HepG2 (cell line): ENCODE data around the gene GHSR. TPM values are rescaled to one million over a fixed set of nuclear protein-coding genes. Genes with fewer than 3 reads are reported as not detected.

Experiments used
- ATAC-seq: fragments of 200-7000 bp; cut with Tn5 transposase; 3 replicates; pipeline ENCODE4 v1.9.1; 2020; ENCODE audit warnings: mild to moderate bottlenecking, moderate library complexity
- BruUV-seq: library from RNA; stranded (reverse); fragments of 400-500 nt; replicated peaks from 2 replicates; lab custom pipeline; 2021; lab: Mats Ljungman, UMichigan
- CTCF ChIA-PET: fragments of 300-600 bp; formaldehyde crosslinking; extraction: SDS; loops from one replicate; lab custom pipeline; 2021; ENCODE audit warnings: low total read pairs, inconsistent platforms, low intra/inter-chr PET ratio; lab: Yijun Ruan, JAX
- POLR2A ChIA-PET: fragments of 350-600 bp; sonication (Branson Sonifier 250); formaldehyde crosslinking; loops from one replicate; lab custom pipeline; 2020; ENCODE audit warnings: antibody characterized with exemption, inconsistent platforms; lab: Yijun Ruan, JAX
- DNase-seq: peaks from one replicate; pipeline ENCODE4 v3.0.0-alpha.2; 2015; ENCODE audit warnings: low spot score
- FAIRE-seq: peaks from 3 replicates; lab custom pipeline; 2011; peaks lifted over from hg19 to GRCh38; lab: Jason Lieb, UNC
- H2AFZ ChIP-seq: one replicate; pipeline ENCODE4 v1.6.1; 2011; ENCODE audit warnings: low read length, inconsistent platforms
- H3K27ac ChIP-seq: fragments of 300-600 bp; 3 replicates; pipeline ENCODE4 v1.8.0; 2011; ENCODE audit warnings: mixed run types, mild to moderate bottlenecking, mixed read lengths, low read length, inconsistent platforms; ENCODE audit not compliant: insufficient read depth; ENCODE audit errors: extremely low read length
- H3K27me3 ChIP-seq, 2 experiments: fragments of 200-600 bp in 1 of 2; 2 replicates in 1 of 2; 3 replicates in 1 of 2; pipeline versions ENCODE4 v1.6.0 to v1.8.0; 2011; ENCODE audit warnings: low read length in 2 of 2, mild to moderate bottlenecking in 2 of 2, moderate library complexity in 2 of 2, inconsistent platforms in 1 of 2; ENCODE audit not compliant: insufficient read depth in 2 of 2, control insufficient read depth in 1 of 2
- H3K36me3 ChIP-seq, 2 experiments: fragments of 200-600 bp in 1 of 2; replicated peaks in 1 of 2; 2 replicates in 1 of 2; 3 replicates in 1 of 2; pipeline versions ENCODE4 v1.5.1 to v1.8.0; 2011; ENCODE audit warnings: low read length in 2 of 2, inconsistent platforms in 1 of 2; ENCODE audit not compliant: insufficient read depth in 2 of 2, control insufficient read depth in 1 of 2
- H3K4me1 ChIP-seq: 2 replicates; pipeline ENCODE4 v1.5.1; 2012; ENCODE audit warnings: low read length, inconsistent platforms; ENCODE audit not compliant: insufficient read depth
- H3K4me2 ChIP-seq: 2 replicates; pipeline ENCODE4 v1.6.0; 2011; ENCODE audit warnings: low read depth, low read length, inconsistent platforms
- H3K4me3 ChIP-seq, 3 experiments: fragments of 200-600 bp in 1 of 3; sonication (generic), shearing (Covaris generic) in 1 of 3; replicated peaks in 1 of 3; 2 replicates each; pipeline ENCODE4 v1.5.1; 2011 to 2016; ENCODE audit warnings: low read length in 3 of 3, inconsistent platforms in 2 of 3, low read depth in 2 of 3, mild to moderate bottlenecking in 2 of 3, control low read depth in 1 of 3, mixed read lengths in 1 of 3; ENCODE audit not compliant: insufficient read depth in 1 of 3
- H3K79me2 ChIP-seq: one replicate; pipeline ENCODE4 v1.6.1; 2011; ENCODE audit warnings: low read length, inconsistent platforms; ENCODE audit not compliant: insufficient read depth
- H3K9ac ChIP-seq: 2 replicates; pipeline ENCODE4 v1.6.0; 2011; ENCODE audit warnings: mild to moderate bottlenecking, low read depth, low read length, inconsistent platforms; ENCODE audit not compliant: insufficient read depth
- H3K9me3 ChIP-seq: 2 replicates; pipeline ENCODE4 v1.5.1; 2012; ENCODE audit warnings: mild to moderate bottlenecking, low read length
- H4K20me1 ChIP-seq: 2 replicates; pipeline ENCODE4 v1.6.0; 2011; ENCODE audit warnings: inconsistent platforms, mild to moderate bottlenecking, low read length, moderate library complexity; ENCODE audit not compliant: insufficient read depth
- GTF2F1 ChIP-seq: fragments of 150-350 bp; IDR thresholded peaks from 2 replicates; pipeline ENCODE4 v1.6.1; 2014; ENCODE audit warnings: low read length
- NCOA2 ChIP-seq: sonication (generic); formaldehyde crosslinking; IDR thresholded peaks from 2 replicates; pipeline ENCODE4 v1.8.0; 2022; ENCODE audit warnings: inconsistent platforms
- TCF12 ChIP-seq, 2 experiments: fragments of 450-650 bp in 1 of 2; sonication (generic) in 1 of 2; formaldehyde crosslinking in 1 of 2; IDR thresholded peaks; 2 replicates each; pipeline versions ENCODE4 v1.6.1 to v1.8.0; 2017 to 2022; ENCODE audit warnings: antibody characterized with exemption in 1 of 2, mild to moderate bottlenecking in 1 of 2, missing genetic modification reagents in 1 of 2, moderate library complexity in 1 of 2
- TCF7 ChIP-seq: sonication (generic); IDR thresholded peaks from 2 replicates; pipeline ENCODE4 v1.6.1; 2016; ENCODE audit warnings: antibody characterized with exemption, low read depth
- WGBS: methylation state at CpG from one replicate; pipeline ENCODE4 v1.1.6; 2017; ENCODE audit warnings: low lambda C conversion rate; 5-methylcytosine and 5-hydroxymethylcytosine counted together
- in situ Hi-C: cut with HindIII; loops from 2 replicates; pipeline ENCODE4 v1.10.0; 2017; ENCODE audit warnings: low pct_unique_long_range_greater_than_20kb; ENCODE audit not compliant: extremely low pct_ligation_motif_present
- intact Hi-C: fragments of 100-400 bp; cut with micrococcal nuclease; formaldehyde crosslinking; loops from one replicate; pipeline ENCODE4 v1.10.0; 2022; ENCODE audit not compliant: unreplicated experiment
- polyA plus RNA-seq, 8 experiments: library from polyadenylated mRNA; depleted of rRNA in 3 of 8; stranded (reverse) in 7 of 8; unstranded in 1 of 8; fragments of >200 nt; fragmentation: Illumina TruSeq in 4 of 8; extraction: Trizol in 4 of 8; gene quantifications; 2 replicates each; pipeline versions ENCODE4 v1.2.1 to v1.2.3, GENCODE V29; 2011 to 2016; ENCODE audit warnings: low read depth in 4 of 8, missing spikeins in 1 of 8, mixed read lengths in 1 of 8; ENCODE audit not compliant: insufficient read depth in 1 of 8
- total RNA-seq, 5 experiments: library from RNA; depleted of rRNA; stranded (reverse); fragments of >200 nt; fragmentation: Illumina TruSeq; extraction: Trizol; gene quantifications; 2 replicates each; pipeline ENCODE4 v1.2.3, GENCODE V29; 2016; ENCODE audit warnings: low read depth in 1 of 5
- TF ChIP-seq, protein P1 (sequence below): sonication (generic); formaldehyde crosslinking; IDR thresholded peaks from 2 replicates; pipeline ENCODE4 v1.8.1; 2023; ENCODE audit warnings: mild to moderate bottlenecking, missing genetic modification reagents, borderline replicate concordance
- TF ChIP-seq, protein P2 (sequence below): sonication (generic); formaldehyde crosslinking; IDR thresholded peaks from 2 replicates; pipeline ENCODE4 v1.4.0; 2020; ENCODE audit warnings: missing genetic modification reagents
- TF ChIP-seq, protein P3 (sequence below): sonication (generic); formaldehyde crosslinking; IDR thresholded peaks from 2 replicates; pipeline ENCODE4 v1.8.0; 2022; ENCODE audit warnings: low read depth, missing genetic modification reagents

The GHSR gene
- total and polyA plus RNA-seq, 2 of the 13 experiments (the other 11 are each of a cell fraction or from before 2014, with no cell fraction given) = not detected

DNA sequence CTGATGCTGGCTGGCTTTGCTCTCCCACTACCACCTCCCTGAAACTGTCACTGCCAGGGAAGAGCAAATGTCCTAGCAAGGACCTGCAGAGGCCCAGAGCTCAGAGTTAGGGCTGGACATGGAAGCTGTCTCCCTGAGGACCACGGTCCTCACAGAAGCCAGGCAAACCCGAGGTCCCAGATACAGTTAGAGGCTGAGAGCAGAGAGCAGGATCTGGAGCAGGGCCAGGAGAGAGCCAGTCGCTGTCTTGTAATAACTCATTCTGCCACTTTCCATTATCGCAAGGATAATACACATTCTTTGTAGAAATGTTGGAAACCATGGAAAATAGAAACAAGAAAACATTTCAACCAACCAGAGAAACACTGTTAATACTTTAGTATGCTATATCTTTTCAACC lies 10.1 kb downstream of the GHSR start:
- ChIA-PET POLR2A (no interaction called here), CTCF (no interaction called here)
- Histone ChIP-seq H3K36me3 (no peaks in the 10 kb centered on the region), H3K4me2 (no peak overlapping the region), H3K79me2 (no peaks in the 10 kb centered on the region), H3K4me3 (no peak overlapping the region), H3K4me1 (no peaks in the 10 kb centered on the region), H3K9ac (no peak overlapping the region), H4K20me1 (no peaks in the 10 kb centered on the region), H3K27me3 (0 out of 5 replicates have a peak, but pooled peaks cover 0 to 5% of the 10 kb centered on the region in 2 experiments), H3K9me3 (0 out of 2 replicates have a peak, but pooled peaks cover 2% of the 10 kb centered on the region), H3K27ac (no peak overlapping the region), H2AFZ (no peak overlapping the region)
- no peak for FAIRE-seq
- DNase-seq = no peak
- TF ChIP-seq, protein P1, sequence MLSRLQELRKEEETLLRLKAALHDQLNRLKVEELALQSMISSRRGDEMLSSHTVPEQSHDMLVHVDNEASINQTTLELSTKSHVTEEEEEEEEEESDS (CRISPR knock-in tag) = no peak
- TF ChIP-seq NCOA2 (no peak), TCF7 (no peak), TCF12 (IDR thresholded peaks at IDR 0.05) (no peak), TCF12 (CRISPR knock-in tag; IDR thresholded peaks at IDR 0.05) (no peak), GTF2F1 (no peak)
- TF ChIP-seq, protein P2, sequence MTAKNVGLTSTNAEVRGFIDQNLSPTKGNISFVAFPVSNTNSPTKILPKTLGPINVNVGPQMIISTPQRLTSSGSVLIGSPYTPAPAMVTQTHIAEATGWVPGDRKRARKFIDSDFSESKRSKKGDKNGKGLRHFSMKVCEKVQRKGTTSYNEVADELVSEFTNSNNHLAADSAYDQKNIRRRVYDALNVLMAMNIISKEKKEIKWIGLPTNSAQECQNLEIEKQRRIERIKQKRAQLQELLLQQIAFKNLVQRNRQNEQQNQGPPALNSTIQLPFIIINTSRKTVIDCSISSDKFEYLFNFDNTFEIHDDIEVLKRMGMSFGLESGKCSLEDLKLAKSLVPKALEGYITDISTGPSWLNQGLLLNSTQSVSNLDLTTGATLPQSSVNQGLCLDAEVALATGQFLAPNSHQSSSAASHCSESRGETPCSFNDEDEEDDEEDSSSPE (CRISPR knock-in tag) = no peak
- TF ChIP-seq, protein P3, sequence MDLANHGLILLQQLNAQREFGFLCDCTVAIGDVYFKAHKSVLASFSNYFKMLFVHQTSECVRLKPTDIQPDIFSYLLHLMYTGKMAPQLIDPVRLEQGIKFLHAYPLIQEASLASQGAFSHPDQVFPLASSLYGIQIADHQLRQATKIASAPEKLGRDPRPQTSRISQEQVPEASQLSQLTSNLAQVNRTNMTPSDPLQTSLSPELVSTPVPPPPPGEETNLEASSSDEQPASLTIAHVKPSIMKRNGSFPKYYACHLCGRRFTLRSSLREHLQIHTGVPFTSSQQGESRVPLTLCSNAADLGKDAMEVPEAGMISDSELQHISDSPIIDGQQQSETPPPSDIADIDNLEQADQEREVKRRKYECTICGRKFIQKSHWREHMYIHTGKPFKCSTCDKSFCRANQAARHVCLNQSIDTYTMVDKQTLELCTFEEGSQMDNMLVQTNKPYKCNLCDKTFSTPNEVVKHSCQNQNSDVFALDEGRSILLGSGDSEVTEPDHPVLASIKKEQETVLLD = no peak
- in situ Hi-C loops = no loop called here
- no TSS peak for BruUV-seq
- intact Hi-C loops = no loop called here
- WGBS = 42% methylated on average over 4 of the region's 4 CpGs
- ATAC-seq = no peak
